ENCODE data around the gene TTC22. TPM values are rescaled to one million over a fixed set of nuclear protein-coding genes. Genes with fewer than 3 reads are reported as not detected.

Gene TTC22
- total RNA-seq, 5 donors from 2014 or later (not counting 1 experiment from before 2014, with no cell fraction given), result 8.4 to 21.0 (median 16.2) TPM

DNA sequence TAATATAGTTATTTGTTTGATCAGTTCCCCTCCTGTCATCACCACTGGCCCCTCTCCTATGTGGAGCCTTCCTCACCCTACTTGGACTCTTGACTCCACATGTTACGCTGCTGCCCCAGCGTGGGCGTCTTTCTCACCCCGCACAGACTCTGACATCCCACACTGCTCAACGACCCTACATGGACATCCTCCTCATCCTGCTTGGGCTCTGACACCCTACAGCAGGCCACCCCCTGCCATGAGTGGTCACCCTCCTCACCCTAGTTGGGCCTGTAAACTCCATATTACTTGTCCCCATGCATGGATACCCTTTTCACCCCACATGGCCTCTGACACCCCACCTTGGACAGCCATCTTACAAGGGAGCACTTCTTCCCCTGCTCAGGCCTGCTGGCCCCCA lies 64.4 kb downstream of the TTC22 start:
- ChIA-PET CTCF (interaction anchor here in 1 of 2 donors (1.1 kb wide), 1 partner anchor 13 kb away, joined by 3 read pairs; no protein-coding TSS in a partner anchor), POLR2A (no interaction called here)
- no peaks in the 10 kb centered on the region for H3K4me1 Mint-ChIP-seq
- H3K27ac ChIP-seq (ENCODE audit: low read length), result no peak overlapping the region
- no peaks in the 10 kb centered on the region for H3K9me3 Mint-ChIP-seq
- no peak overlapping the region for H3K4me3 ChIP-seq (ENCODE audit: control insufficient read depth in 1 of 2, extremely low read depth in 1 of 2, low read length in 1 of 2)
- peaks cover 54% of the 10 kb centered on the region for H3K36me3 Mint-ChIP-seq
- DNase-seq (no peak), ATAC-seq (replicated peaks in 1 of 4) (no peak)
- no peaks in the 10 kb centered on the region for H3K27me3 Mint-ChIP-seq
- no peaks in the 10 kb centered on the region for H3K4me1 ChIP-seq (ENCODE audit: control insufficient read depth in 1 of 2, extremely low read depth in 1 of 2, insufficient read depth in 2 of 2, low read length in 2 of 2)
- 89% methylated on average over 5 of the region's 5 CpGs for WGBS (ENCODE audit: insufficient coverage)
- no peaks in the 10 kb centered on the region for H3K27me3 ChIP-seq (replicated peaks in 1 of 2; ENCODE audit: control insufficient read depth in 2 of 2, extremely low read depth in 1 of 2, insufficient read depth in 2 of 2, low read length in 1 of 2)
- H3K36me3 ChIP-seq (ENCODE audit: control insufficient read depth in 2 of 2, extremely low read depth in 1 of 2, insufficient read depth in 1 of 2, low read length in 1 of 2), result peaks cover 19 to 82% of the 10 kb centered on the region in 2 donors
- no peak overlapping the region for H3K27ac Mint-ChIP-seq
- H3K4me3 Mint-ChIP-seq, result no peak overlapping the region
- H3K9me3 ChIP-seq, result no peaks in the 10 kb centered on the region

Other genes with a start within 250 kb of the TTC22 start
- gene FAM151A, start 177.8 kb downstream of the TTC22 start, total RNA-seq, result not detected
- under 1 TPM; 0.15 to 0.63 (median 0.25) TPM for gene MROH7, start 159.5 kb downstream of the TTC22 start, total RNA-seq
- 10 to 100 TPM in 4 of 5 donors, 1 to 10 TPM in 1; 9.6 to 25.1 (median 22.2) TPM for gene TTC4, start 85.5 kb downstream of the TTC22 start, total RNA-seq
- 1 to 10 TPM in 3 of 5 donors, under 1 TPM in 2; 0.68 to 6.6 (median 6.0) TPM for gene PARS2, start 36.8 kb downstream of the TTC22 start, total RNA-seq
- 10 to 100 TPM in 3 of 5 donors, 1 to 10 TPM in 2; 4.5 to 19.9 (median 10.7) TPM for gene DHCR24, start 85.9 kb upstream of the TTC22 start, total RNA-seq
- gene TMEM61, start 179.3 kb upstream of the TTC22 start, total RNA-seq, result not detected
- gene BSND, start 197.6 kb upstream of the TTC22 start, total RNA-seq, result not detected
- gene PCSK9, start 238.2 kb upstream of the TTC22 start, total RNA-seq, result under 1 TPM in 3 of 5 donors, not detected in 2; 0.30 to 0.38 (median 0.35) TPM